HepG2 (cell line): ENCODE measurements around the gene CFI. TPM values are rescaled to one million over a fixed set of nuclear protein-coding genes. Genes with fewer than 3 reads are reported as not detected.

ENCODE experiments used
- ATAC-seq: fragments of 200-7000 bp; cut with Tn5 transposase; 3 replicates; pipeline ENCODE4 v1.9.1; 2020; ENCODE audit warnings: mild to moderate bottlenecking, moderate library complexity
- BruUV-seq: library from RNA; stranded (reverse); fragments of 400-500 nt; replicated peaks from 2 replicates; lab custom pipeline; 2021; lab: Mats Ljungman, UMichigan
- CTCF ChIA-PET: fragments of 300-600 bp; formaldehyde crosslinking; extraction: SDS; loops from one replicate; lab custom pipeline; 2021; ENCODE audit warnings: low total read pairs, inconsistent platforms, low intra/inter-chr PET ratio; lab: Yijun Ruan, JAX
- POLR2A ChIA-PET: fragments of 350-600 bp; sonication (Branson Sonifier 250); formaldehyde crosslinking; loops from one replicate; lab custom pipeline; 2020; ENCODE audit warnings: antibody characterized with exemption, inconsistent platforms; lab: Yijun Ruan, JAX
- DNase-seq: peaks from one replicate; pipeline ENCODE4 v3.0.0-alpha.2; 2015; ENCODE audit warnings: low spot score
- FAIRE-seq: peaks from 3 replicates; lab custom pipeline; 2011; peaks lifted over from hg19 to GRCh38; lab: Jason Lieb, UNC
- H2AFZ ChIP-seq: one replicate; pipeline ENCODE4 v1.6.1; 2011; ENCODE audit warnings: low read length, inconsistent platforms
- H3K27ac ChIP-seq: fragments of 300-600 bp; 3 replicates; pipeline ENCODE4 v1.8.0; 2011; ENCODE audit warnings: mixed run types, mild to moderate bottlenecking, mixed read lengths, low read length, inconsistent platforms; ENCODE audit not compliant: insufficient read depth; ENCODE audit errors: extremely low read length
- H3K27me3 ChIP-seq, 2 experiments: fragments of 200-600 bp in 1 of 2; 2 replicates in 1 of 2; 3 replicates in 1 of 2; pipeline versions ENCODE4 v1.6.0 to v1.8.0; 2011; ENCODE audit warnings: low read length in 2 of 2, mild to moderate bottlenecking in 2 of 2, moderate library complexity in 2 of 2, inconsistent platforms in 1 of 2; ENCODE audit not compliant: insufficient read depth in 2 of 2, control insufficient read depth in 1 of 2
- H3K36me3 ChIP-seq, 2 experiments: fragments of 200-600 bp in 1 of 2; replicated peaks in 1 of 2; 2 replicates in 1 of 2; 3 replicates in 1 of 2; pipeline versions ENCODE4 v1.5.1 to v1.8.0; 2011; ENCODE audit warnings: low read length in 2 of 2, inconsistent platforms in 1 of 2; ENCODE audit not compliant: insufficient read depth in 2 of 2, control insufficient read depth in 1 of 2
- H3K4me1 ChIP-seq: 2 replicates; pipeline ENCODE4 v1.5.1; 2012; ENCODE audit warnings: low read length, inconsistent platforms; ENCODE audit not compliant: insufficient read depth
- H3K4me2 ChIP-seq: 2 replicates; pipeline ENCODE4 v1.6.0; 2011; ENCODE audit warnings: low read depth, low read length, inconsistent platforms
- H3K4me3 ChIP-seq, 3 experiments: fragments of 200-600 bp in 1 of 3; sonication (generic), shearing (Covaris generic) in 1 of 3; replicated peaks in 1 of 3; 2 replicates each; pipeline ENCODE4 v1.5.1; 2011 to 2016; ENCODE audit warnings: low read length in 3 of 3, inconsistent platforms in 2 of 3, low read depth in 2 of 3, mild to moderate bottlenecking in 2 of 3, control low read depth in 1 of 3, mixed read lengths in 1 of 3; ENCODE audit not compliant: insufficient read depth in 1 of 3
- H3K79me2 ChIP-seq: one replicate; pipeline ENCODE4 v1.6.1; 2011; ENCODE audit warnings: low read length, inconsistent platforms; ENCODE audit not compliant: insufficient read depth
- H3K9ac ChIP-seq: 2 replicates; pipeline ENCODE4 v1.6.0; 2011; ENCODE audit warnings: mild to moderate bottlenecking, low read depth, low read length, inconsistent platforms; ENCODE audit not compliant: insufficient read depth
- H3K9me3 ChIP-seq: 2 replicates; pipeline ENCODE4 v1.5.1; 2012; ENCODE audit warnings: mild to moderate bottlenecking, low read length
- H4K20me1 ChIP-seq: 2 replicates; pipeline ENCODE4 v1.6.0; 2011; ENCODE audit warnings: inconsistent platforms, mild to moderate bottlenecking, low read length, moderate library complexity; ENCODE audit not compliant: insufficient read depth
- BRF2 ChIP-seq: sonication (generic); formaldehyde crosslinking; IDR thresholded peaks from 2 replicates; pipeline ENCODE4 v1.8.1; 2022; ENCODE audit warnings: mild to moderate bottlenecking, missing genetic modification reagents
- FOXP1 ChIP-seq, 2 experiments: fragments of 450-650 bp in 1 of 2; IDR thresholded peaks; 2 replicates each; pipeline ENCODE4 v1.6.1; 2017 to 2018; ENCODE audit warnings: antibody characterized with exemption in 1 of 2
- GFI1 ChIP-seq: sonication (generic); formaldehyde crosslinking; IDR thresholded peaks from 2 replicates; pipeline ENCODE4 v1.5.0; 2020; ENCODE audit warnings: missing genetic modification reagents, mild to moderate bottlenecking, borderline replicate concordance
- SP4 ChIP-seq: sonication (generic); formaldehyde crosslinking; IDR thresholded peaks from 2 replicates; pipeline ENCODE4 v1.8.1; 2023; ENCODE audit warnings: mild to moderate bottlenecking, missing genetic modification reagents
- TAF1 ChIP-seq: sonication (generic); formaldehyde crosslinking; IDR thresholded peaks from 2 replicates; pipeline ENCODE4 v1.4.0; 2020; ENCODE audit warnings: missing genetic modification reagents
- ZNF530 ChIP-seq: sonication (generic); formaldehyde crosslinking; IDR thresholded peaks from 2 replicates; pipeline ENCODE4 v1.5.0; 2020; ENCODE audit warnings: low read depth, mild to moderate bottlenecking, missing genetic modification reagents
- ZNF644 ChIP-seq: IDR thresholded peaks from 2 replicates; pipeline ENCODE4 v1.6.1; 2016; ENCODE audit warnings: low read depth
- ZNF781 ChIP-seq: sonication (generic); formaldehyde crosslinking; IDR thresholded peaks from 2 replicates; pipeline ENCODE4 v1.5.1; 2020; ENCODE audit warnings: borderline replicate concordance, mild to moderate bottlenecking, missing genetic modification reagents; ENCODE audit errors: not compliant biosample characterization
- WGBS: methylation state at CpG from one replicate; pipeline ENCODE4 v1.1.6; 2017; ENCODE audit warnings: low lambda C conversion rate; 5-methylcytosine and 5-hydroxymethylcytosine counted together
- in situ Hi-C: cut with HindIII; loops from 2 replicates; pipeline ENCODE4 v1.10.0; 2017; ENCODE audit warnings: low pct_unique_long_range_greater_than_20kb; ENCODE audit not compliant: extremely low pct_ligation_motif_present
- intact Hi-C: fragments of 100-400 bp; cut with micrococcal nuclease; formaldehyde crosslinking; loops from one replicate; pipeline ENCODE4 v1.10.0; 2022; ENCODE audit not compliant: unreplicated experiment
- polyA plus RNA-seq, 8 experiments: library from polyadenylated mRNA; depleted of rRNA in 3 of 8; stranded (reverse) in 7 of 8; unstranded in 1 of 8; fragments of >200 nt; fragmentation: Illumina TruSeq in 4 of 8; extraction: Trizol in 4 of 8; gene quantifications; 2 replicates each; pipeline versions ENCODE4 v1.2.1 to v1.2.3, GENCODE V29; 2011 to 2016; ENCODE audit warnings: low read depth in 4 of 8, missing spikeins in 1 of 8, mixed read lengths in 1 of 8; ENCODE audit not compliant: insufficient read depth in 1 of 8
- total RNA-seq, 5 experiments: library from RNA; depleted of rRNA; stranded (reverse); fragments of >200 nt; fragmentation: Illumina TruSeq; extraction: Trizol; gene quantifications; 2 replicates each; pipeline ENCODE4 v1.2.3, GENCODE V29; 2016; ENCODE audit warnings: low read depth in 1 of 5

CFI gene
- total and polyA plus RNA-seq, 2 of the 13 experiments (the other 11 are each of a cell fraction or from before 2014, with no cell fraction given): 284 to 337 TPM

DNA sequence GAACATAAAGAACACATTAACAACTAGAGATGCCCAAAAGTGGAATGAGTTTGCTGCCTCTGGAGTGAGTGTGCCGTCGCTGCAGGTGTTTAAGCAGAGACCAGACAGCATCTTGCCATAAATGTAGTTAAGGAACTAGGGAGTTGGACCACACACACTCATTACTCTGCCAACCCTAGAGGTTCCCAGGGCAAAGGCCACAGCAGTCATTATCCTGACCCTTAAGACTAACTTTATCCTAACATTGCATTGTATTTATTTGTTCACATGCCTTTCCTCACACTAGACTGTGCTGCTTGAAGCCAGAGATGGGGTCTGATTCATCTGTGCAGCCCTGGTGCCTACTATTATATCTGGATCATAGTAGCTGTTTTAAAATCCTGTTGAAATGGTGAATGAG, 55.1 kb downstream of the CFI start:
- peaks cover 18 to 58% of the 10 kb centered on the region in 2 experiments for H3K36me3 ChIP-seq
- no peak overlapping the region for H3K9ac ChIP-seq
- H3K4me2 ChIP-seq: no peak overlapping the region
- no peak for DNase-seq
- ATAC-seq: no peak
- no TSS peak for BruUV-seq
- H4K20me1 ChIP-seq: no peaks in the 10 kb centered on the region
- TF ChIP-seq SP4 (no peak), ZNF644 (CRISPR knock-in tag) (no peak), FOXP1 (IDR thresholded peaks at IDR 0.05) (no peak), FOXP1 (CRISPR knock-in tag; IDR thresholded peaks at IDR 0.05) (no peak), GFI1 (CRISPR knock-in tag) (no peak), BRF2 (CRISPR knock-in tag) (no peak), ZNF781 (no peak)
- no peak overlapping the region for H2AFZ ChIP-seq
- 97% methylated on average over 2 of the region's 2 CpGs for WGBS
- in situ Hi-C loops (no loop called here), intact Hi-C loops (loop anchor here (5.0 kb wide), 1 partner anchor 71 kb away; the partner anchor contains the start of gene GAR1)
- no peaks in the 10 kb centered on the region for H3K79me2 ChIP-seq
- no peaks in the 10 kb centered on the region for H3K9me3 ChIP-seq
- no peak overlapping the region for H3K27ac ChIP-seq
- POLR2A ChIA-PET: no interaction called here
- no peaks in the 10 kb centered on the region for H3K4me1 ChIP-seq
- no peak for FAIRE-seq
- CTCF ChIA-PET: no interaction called here
- H3K27me3 ChIP-seq: no peaks in the 10 kb centered on the region
- H3K4me3 ChIP-seq: no peak overlapping the region

GRCh38 chr4:109745830-109746229, 56.0 kb downstream of the CFI start:
- H3K79me2 ChIP-seq: no peaks in the 10 kb centered on the region
- TF ChIP-seq ZNF530 (CRISPR knock-in tag): no peak
- no peak for TF ChIP-seq TAF1 (CRISPR knock-in tag)
- TF ChIP-seq, all 625 proteins: peak for 0
- H4K20me1 ChIP-seq: no peaks in the 10 kb centered on the region
- intact Hi-C loops: loop anchor here (5.0 kb wide), 1 partner anchor 71 kb away; the partner anchor contains the start of gene GAR1
- no peak overlapping the region for H2AFZ ChIP-seq
- no peaks in the 10 kb centered on the region for H3K4me1 ChIP-seq
- BruUV-seq: no TSS peak
- no peak overlapping the region for H3K27ac ChIP-seq
- no peaks in the 10 kb centered on the region for H3K9me3 ChIP-seq
- peaks cover 18 to 67% of the 10 kb centered on the region in 2 experiments for H3K36me3 ChIP-seq
- H3K9ac ChIP-seq: no peak overlapping the region
- ChIA-PET CTCF (no interaction called here), POLR2A (no interaction called here)
- H3K27me3 ChIP-seq: no peaks in the 10 kb centered on the region
- in situ Hi-C loops: no loop called here
- DNase-seq (no peak), FAIRE-seq (no peak), ATAC-seq (no peak)
- no peak overlapping the region for H3K4me2 ChIP-seq
- no peak overlapping the region for H3K4me3 ChIP-seq
